HG02852 (cell line): ENCODE measurements around the gene RASGRP1.

ENCODE experiments used
- ATAC-seq: cut with Tn5 transposase; IDR thresholded peaks from one replicate; pipeline ENCODE4 v1.9.1; 2021; ENCODE audit warnings: mild to moderate bottlenecking, moderate library complexity; ENCODE audit not compliant: unreplicated experiment

RASGRP1 gene

DNA sequence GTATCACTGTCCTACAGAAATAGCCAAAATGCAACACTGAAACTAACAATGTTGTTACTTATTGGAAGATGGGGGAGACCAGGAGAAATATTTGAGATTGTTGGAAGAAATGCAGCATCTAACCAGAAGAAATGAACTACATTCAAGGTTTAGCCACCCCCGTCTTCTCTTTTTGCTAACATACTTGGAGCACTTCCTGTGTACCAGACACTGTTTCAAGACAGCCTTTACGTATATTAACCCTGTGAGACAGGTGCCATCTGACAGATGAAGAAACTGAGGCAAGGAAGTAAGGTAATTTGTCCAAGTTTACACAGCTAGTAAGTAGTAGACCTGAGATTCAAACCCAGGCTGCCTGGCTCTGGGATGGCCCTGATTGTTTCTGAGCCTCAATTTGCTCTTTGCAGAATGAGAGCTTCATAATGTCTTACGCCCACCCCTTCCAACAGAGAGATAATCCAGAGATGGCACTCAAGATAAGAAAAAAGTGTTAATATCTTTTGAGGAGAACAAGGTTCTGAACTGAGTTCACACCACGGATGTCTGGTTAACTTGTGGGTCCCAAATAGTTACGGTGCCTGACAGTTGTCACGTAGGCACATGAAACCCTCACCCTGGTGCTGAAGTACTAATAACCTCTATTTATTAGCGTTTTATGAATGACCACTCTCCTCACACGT, 26.1 kb downstream of the RASGRP1 start:
- ATAC-seq: no peak

DNA sequence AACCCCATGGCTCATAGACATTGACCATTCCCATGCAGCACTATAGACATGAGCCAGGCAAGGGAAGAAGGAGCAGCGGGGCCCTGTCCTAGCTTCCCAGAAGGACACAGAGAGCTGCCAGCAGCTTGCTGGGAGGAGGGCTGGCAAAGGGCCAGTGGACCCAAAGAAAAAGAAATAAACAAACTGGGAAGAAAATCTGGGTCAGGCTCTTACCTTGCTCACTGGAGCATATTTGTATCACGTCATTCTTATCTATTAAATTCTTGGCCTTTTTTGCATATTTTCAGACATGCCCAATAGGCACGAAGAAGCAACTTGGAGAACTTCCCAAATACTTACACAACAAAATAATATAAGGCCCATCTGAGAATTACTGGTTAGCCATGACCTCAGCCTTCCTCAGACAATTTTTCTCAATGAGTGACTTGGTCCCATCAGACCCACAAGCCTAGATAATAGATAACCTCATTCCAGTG, 28.4 kb downstream of the RASGRP1 start:
- ATAC-seq: no peak

DNA sequence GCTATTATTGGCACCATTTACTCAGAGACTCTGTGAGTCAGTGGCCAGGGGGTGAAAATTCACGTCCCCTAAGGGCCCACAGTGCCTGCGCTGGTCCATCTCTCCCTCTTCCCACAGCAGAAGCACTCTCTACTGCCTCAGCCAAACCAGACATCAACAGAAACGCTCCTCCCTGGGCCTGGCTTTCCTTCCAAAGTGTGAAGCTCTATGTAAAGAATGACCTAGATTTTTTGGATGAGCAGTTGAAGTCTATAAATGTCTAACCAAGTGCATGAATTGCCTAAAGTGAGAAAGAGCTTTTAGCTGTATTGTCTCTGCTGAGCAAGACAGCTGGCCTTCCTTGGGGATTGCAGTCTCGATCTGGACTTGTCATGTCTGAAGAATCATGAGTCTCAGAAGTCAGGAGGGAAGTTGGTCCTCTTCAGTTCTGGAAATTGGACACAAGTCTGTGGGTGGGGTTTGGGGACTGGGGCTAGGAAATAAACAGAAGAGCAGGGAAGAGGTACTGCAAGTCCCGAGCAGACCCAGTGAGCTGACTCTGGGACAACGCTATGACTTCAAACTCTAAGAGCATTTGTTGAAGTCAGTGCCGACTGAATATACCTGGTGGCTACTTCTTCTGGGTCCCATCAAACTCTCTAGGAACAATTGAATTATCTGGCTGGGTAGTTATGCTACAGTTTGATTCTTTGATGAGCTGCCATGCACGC, 29.0 kb downstream of the RASGRP1 start:
- ATAC-seq: no peak

DNA sequence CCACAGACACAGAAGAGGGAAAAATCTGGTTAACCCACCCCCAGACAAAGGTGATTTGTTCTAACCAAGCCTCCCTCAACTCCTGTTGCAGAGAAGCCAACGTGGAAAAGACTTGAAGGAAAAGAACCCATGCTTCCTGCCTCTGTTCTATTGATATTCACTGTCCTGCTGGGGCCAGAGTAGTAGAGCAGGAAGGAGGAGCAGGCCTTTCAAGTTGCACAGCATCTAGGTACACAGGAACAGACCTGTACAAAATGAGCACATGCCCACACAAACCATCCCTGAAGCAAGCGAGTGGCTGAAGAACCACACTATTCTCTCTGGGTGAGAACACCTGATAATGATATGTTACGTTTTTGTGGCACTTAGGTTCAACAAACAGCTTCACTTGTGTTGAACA, 29.9 kb downstream of the RASGRP1 start:
- ATAC-seq: no peak

DNA sequence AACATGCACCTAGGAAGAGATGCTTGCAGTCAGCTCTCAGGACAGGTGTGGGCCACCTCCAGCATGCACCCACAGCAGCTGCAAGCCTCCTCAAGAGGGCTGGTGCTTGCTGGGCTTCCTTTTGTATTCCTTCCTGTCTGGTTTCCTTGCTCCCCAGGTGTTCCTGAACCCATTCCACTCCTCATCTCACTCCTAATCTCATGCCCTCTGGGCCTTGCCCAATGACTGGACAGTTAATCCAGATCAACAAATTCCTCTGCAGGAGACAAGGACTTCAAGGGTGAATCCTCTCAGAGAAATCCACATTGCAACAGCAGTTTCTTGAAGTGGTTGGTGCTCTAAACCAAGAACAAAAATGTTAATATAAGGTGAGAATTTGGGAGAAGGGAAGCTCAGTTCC, 30.7 kb downstream of the RASGRP1 start:
- no peak for ATAC-seq

DNA sequence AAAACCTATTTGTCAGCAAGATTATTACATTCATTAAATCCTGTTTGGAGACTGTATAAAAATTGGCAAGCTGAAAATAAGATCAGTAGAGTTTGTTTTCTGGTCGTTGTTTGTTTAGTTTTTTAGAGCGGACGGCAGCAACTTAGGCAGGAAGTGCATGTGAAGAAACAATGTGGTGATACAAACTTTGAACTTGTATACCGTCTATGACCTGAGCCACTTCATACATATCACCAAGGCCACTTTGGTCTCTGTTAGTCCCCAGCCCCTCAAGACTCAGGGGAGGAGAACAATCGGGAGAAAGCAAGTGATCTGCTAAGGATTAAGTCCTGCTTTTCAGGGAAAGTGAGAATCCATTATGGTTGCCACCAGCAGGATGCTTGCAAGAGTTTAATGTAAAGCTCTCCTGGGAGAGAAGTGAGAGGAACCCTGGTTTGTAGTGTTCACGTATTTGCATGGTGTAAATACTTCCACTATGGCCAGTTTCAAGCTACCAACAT, 31.1 kb downstream of the RASGRP1 start:
- no peak for ATAC-seq

DNA sequence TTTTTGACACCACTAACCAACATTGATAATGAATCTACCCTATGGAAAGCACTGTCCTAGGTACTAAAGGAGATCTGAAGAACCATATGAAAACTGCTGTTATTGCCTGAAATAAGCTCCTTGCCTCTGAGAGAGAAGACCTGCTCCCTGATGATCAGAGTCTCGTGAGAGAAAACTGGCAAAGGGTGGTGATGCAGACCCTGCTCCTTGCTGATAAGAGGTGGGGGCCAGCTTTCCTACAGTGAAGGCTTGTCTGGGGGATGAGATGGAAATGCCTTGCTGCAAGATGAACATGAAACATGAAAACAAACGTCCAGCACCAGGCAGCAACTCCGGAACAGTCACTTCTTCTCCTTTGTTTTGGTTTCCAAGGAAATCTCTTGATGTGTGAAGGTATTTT, 31.9 kb downstream of the RASGRP1 start:
- ATAC-seq: no peak

DNA sequence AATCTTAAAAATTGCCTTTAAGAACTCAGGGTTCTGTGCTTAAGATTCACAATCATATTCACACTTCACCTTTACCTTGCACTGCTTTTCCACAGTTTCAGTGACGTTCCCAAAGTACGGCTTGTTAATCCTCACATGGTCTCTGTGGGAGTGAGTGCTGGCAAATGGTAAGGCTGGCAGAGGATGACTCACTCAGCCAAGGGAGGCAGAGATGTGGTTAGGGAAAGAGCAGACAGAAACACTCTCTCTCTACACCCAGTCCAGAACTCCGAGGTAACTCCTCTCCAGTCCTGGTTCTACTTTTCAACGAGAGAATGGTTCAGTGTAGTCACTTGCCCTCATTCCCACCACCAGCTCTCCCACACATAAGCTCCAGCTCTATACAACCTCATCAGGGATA, 33.1 kb downstream of the RASGRP1 start:
- no peak for ATAC-seq

DNA sequence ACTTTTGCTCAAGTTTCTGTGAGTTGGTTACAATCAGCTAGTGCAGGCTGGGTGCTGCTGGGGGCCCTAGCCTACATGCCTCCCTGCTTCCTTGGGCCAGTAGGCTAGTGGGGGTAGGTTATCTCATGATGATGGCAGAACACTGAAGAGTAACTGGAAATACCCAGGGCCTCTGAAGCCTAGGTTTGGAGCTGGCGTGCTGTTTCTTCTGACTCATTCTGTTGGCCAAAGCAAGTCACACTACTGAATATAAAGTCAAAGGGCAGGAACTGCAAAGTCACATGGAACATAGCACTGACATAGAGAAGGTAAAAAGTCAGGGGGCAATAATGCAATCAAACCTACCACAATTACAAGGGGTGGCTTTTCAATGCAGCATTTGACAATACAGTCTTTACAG, 34.5 kb downstream of the RASGRP1 start:
- ATAC-seq: peak; percentile 81

DNA sequence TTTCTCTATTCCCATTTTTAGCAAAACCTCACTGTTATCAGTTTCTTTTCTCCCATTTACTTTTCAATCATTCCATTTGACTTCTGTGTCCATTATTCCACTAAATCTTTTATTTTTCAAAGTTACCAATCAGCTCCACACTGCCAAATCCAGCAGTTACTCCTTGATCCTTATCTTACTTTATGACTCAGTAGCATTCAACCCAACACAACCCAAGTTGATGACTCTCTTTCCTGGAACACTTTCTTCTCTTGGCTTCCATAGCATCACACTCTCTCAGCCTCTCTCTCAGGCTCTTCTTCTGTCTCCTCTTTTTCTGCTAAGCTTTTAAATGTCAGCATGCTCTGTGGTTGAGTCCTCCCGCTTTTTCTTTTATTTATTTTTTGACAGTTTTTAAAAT, 36.3 kb downstream of the RASGRP1 start:
- ATAC-seq: no peak

DNA sequence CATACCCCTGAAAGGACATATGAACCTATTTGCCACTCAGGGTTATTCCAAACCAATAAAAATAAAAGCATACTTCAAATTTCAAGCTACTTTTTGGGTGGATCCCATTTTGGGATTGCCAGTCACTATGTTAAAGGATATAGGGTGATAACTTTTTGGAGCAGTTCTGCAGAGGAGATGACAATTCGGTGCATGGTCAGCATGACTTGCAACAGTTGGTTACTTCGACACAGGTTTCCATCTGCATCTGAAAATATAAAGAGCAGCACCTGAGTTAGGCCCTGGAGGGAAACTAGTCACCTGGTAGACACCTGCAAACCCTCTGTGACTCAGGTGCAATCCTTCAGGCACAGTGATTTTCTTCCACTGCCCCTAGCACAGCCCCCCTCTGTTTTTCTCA, 38.5 kb downstream of the RASGRP1 start:
- ATAC-seq: no peak

DNA sequence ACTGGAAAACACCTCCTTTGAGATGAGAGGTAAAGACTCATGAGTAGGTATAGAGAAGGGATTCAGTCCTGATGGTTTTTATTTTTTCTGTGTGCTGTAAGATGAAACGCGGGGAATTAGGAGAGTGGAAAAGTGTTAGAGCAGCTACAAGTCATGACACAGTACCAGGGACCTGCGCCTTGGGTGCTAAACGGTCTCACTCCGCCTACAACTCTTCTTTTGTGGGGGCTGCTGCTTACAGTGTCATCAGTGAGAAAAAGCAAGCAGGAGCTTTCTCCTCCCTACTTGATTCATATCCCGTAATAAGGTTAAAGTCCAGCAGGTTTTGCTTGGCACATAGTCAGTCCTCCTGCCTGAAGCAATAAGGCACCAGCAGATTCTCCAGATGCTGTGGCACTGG, 39.1 kb downstream of the RASGRP1 start:
- no peak for ATAC-seq

DNA sequence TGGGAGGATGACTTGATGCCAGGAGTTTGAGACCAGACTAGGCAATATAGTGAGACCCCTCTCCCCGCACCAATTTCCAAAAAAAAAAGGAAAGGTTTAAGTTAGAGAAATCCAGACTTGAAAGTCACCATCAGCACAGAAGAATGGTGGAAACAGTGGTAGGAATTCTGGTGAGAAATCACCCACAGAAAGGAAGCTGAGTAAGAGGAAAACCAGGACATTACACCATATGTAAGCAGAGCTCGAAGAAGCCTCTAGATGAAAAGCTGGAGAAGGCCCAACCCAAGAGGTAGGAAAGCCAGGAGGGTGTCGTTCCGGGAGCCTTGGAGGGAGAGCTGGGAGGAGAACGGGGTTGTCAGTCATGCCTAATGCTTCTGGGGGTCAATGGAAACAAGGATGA, 40.5 kb downstream of the RASGRP1 start:
- no peak for ATAC-seq

DNA sequence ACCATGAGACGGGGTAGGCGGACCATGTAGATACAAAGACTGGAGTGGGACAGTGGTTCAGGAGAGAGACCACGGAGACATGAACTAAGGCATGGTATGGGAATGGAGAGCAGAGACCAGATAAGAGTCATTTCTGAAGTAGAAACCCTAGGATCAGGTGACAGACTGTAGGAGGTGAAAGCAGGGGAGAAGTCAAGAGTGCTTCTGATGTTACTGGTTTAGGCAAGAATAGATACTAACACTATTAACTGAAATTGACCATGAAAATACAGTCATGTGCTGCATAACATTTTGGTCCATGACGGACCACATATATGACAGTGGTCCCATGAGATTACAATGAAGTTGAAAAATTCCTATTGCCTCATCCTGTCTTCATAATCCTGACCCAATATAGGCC, 41.7 kb downstream of the RASGRP1 start:
- ATAC-seq: peak; percentile 54

DNA sequence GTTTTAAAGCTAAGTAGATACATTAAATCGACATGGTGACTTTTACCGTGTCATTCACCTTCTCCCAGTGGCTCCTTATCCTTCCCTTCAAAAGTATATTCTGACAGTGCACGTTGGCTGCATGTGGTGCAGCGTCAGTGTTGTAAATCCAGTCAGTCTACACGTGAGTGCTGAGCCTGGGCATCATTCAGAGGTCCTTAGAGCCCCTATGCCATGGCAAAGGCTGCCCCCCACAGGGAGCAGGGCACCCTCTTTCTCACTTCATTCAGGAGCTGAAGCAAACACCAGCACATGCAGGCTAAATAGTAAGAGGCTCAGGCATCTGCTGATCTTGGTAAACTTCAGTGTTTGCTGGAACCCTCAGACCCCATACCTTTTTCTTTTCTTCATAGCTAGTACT, 43.3 kb downstream of the RASGRP1 start:
- no peak for ATAC-seq

DNA sequence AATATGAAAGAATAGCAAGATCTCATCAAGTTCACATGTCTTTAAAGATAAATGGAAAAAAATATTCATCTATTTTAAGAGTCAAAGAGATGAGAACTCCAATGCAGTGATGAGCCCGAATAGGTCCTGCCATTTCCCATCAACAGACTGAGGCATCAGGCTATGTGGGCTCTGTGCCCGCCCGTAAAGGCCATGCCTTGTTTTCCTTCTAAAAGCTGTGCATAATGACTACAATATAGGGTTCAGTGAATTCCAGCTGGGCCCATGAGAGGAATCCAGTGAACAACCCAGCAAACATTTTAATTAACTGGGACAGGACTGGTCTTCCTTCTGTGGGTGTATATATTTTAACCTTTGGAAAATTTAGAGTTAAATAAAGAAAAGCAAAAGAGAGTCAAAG, 44.6 kb downstream of the RASGRP1 start:
- no peak for ATAC-seq

DNA sequence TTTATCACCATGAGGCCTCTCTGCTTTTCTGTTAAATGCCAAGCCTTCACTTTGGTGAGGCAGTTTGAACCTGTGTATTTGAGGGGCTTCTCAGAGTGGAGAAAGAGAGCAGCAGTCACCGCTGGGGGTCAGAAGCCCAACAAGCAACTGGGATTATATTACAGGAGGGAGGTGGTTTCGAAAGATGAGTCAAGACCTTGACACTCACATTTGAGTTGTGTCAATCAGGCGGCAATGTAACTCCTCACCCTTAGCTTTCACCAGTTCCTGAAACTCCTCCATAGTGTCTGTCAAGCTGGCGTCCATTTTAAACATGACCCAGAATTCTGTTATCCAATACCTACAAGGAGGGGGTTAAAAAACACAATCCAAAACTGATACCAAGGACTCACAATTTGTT, 46.5 kb downstream of the RASGRP1 start:
- no peak for ATAC-seq

DNA sequence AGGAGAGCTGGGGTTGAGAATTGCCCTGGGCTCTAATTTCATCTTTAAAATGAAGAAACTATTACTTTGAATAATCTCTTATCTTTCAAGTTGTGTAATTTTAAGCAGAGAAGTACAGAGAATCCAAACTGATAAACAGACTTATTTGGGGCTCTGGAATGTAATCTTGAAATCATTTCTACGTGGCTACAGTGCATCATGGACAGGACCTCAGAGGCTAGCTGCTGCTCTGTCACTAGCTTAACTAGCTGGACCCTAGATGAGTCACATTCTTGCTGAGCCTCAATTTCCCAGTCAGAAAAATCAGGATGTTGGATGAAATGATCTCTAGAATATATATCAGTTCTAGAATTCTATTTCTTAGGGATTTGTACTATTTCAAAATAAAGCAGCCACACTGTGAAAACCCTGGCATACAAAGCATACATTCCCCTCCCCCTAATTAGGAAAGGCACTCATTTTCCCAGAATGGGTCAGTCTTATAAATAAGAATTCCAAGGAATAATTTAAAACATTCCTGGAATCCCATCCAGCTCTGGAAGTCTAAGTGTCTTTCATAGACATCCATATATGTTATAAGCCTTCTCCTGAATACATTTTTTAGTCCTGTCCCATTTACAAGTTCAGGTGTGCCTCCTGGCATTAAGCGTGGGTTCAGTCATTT, 47.2 kb downstream of the RASGRP1 start:
- ATAC-seq: no peak

DNA sequence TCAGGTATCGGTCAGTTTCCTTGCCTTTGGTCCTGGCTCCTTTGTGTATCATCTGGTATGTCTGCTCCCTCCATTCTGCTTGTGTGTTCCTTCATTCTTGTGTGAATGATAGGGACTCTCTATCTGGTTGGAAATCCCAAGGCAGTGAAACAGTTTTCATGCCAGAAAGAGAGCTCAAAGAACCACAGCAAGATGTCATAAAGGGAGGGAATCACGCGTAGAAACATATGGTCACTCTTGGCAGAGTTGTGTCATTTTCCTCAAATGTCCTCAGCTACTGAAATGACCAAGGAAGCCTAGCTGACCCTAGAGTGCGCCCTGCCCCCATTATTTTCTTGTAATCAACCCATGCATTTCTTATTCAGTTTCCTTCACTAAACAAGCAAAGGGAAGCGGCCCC, 48.0 kb downstream of the RASGRP1 start:
- ATAC-seq: no peak

DNA sequence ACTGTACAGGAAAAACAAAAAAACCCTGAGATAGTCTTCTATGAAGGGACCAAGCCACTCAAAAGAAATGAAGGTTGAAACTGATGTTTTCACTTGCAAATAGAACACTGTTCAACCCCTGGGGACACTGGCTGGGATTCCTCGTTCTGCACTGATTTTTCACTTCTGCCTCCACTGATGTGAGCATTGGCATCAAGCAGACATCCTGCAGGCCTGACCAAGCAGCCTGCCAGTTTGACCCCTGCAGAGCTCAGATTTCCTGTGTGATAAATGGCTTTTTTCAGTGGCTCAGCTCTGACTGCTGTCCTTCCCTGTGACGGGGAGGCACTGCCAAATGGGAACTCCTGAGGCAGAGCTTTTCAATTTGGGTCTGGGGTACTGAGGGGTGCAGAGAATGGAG, 50.0 kb downstream of the RASGRP1 start:
- ATAC-seq: peak; percentile 73

DNA sequence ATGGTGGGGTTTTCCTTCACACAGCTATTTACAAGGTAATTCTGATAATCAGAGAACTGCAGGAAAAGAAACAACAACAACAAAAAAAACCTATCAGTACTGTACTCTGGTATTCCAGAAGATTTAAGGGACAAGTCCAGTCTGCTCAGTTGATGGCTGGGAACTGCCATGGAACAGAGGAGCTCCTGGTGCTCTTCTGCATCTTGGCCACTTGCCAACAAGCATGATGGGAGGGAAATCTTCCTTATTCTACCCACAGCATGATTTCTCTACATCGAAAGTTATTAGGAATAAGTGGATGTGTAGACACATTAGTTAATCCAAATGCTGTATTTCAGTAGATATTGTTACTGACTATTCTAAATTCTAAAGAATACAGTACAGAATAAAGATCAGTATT, 51.7 kb downstream of the RASGRP1 start:
- ATAC-seq: no peak

DNA sequence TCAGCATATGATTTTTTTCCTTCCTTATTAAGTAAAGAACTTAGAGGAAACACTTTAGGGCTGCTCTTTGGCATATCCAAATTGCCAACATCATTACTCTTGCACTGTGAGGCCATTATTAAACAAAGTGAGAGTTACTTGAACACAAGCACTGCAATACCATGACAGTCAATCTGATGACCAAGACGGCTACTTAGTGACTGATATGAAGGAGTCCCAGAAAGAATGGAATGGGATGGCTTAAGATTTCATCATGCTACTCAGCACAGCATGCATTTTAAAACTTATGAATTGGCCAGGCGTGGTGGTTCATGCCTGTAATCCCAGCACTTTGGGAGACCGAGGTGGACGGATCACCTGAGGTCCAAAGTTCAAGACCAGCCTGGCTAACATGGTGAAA, 55.5 kb downstream of the RASGRP1 start:
- ATAC-seq: no peak
